Activated T-cell treated with anti-CD3 and anti-CD28 coated beads, Interleukin-2, amount 50 U/mL, for 48 hours (primary cell): ENCODE measurements around the gene EEFSEC.

Experiments
- DNase-seq, 2 experiments: peaks; one replicate each; pipeline ENCODE4 v3.0.0-alpha.2; 2020

EEFSEC gene

DNA sequence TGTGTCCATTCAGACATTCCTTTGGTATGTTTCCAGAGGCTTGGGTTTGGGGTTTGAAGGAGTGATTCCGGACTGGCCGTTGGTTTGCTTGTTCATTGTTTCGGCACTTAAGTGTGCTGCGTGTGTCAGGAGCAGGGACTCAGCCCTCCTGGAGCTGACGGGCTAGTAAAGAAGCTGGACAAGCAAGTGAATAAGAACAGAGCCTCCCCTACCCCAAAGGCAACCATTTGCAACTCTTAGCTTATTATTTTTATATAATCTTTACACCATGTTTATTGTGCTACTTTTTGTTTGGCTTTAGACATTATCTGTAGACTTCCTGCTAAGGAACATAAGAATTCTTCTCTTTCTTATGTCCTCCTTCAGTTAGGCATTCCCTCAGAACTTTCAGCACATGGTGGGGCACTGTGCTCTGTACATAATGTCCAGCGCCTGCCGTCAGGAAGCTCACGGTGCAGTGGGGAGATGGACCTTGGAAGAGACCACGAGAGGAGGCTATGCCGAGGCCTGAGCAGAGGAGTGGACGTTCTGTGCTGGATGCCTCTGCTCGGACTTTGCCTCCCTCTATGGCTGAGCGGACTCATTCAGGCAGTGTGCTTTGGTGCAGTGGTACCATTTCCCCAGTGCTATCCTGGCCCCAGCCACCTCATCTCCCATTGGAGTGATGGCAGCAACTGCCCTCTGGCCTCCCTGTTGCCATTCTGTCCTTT is 65.4 kb downstream of the EEFSEC start:
- DNase-seq = no peak

GRCh38 chr3:128221328-128221727 is 68.0 kb downstream of the EEFSEC start:
- DNase-seq = no peak

- no peak for DNase-seq
These were observed 69.6 kb downstream of the EEFSEC start for GRCh38 chr3:128222796-128223385.

DNA sequence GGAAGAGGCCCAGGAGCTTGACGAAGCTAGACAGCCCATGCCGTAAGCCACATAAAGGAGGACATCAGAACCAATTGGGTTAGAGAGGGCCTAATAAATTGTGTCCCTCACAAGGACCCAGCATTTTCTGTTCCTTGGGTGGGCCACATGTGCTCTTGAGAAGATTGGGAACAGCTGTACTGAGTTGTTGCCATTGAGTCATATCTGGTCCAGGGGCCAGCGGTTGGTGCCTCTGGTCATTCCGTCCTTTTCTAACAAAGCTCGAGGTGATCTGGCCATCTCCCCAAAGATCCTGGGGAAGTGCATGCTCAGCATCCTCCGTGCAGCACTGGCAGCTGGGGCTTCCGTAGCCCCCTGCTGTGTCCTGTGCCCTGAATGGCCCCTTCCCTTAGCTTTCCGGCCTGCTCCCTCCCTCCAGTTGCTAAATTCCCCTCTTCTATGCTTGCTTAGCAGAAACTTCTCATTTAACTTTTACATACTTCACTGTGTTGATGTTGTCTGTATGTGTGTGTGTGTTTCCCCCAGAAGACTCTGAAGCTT is 73.0 kb downstream of the EEFSEC start:
- DNase-seq = no peak

DNA sequence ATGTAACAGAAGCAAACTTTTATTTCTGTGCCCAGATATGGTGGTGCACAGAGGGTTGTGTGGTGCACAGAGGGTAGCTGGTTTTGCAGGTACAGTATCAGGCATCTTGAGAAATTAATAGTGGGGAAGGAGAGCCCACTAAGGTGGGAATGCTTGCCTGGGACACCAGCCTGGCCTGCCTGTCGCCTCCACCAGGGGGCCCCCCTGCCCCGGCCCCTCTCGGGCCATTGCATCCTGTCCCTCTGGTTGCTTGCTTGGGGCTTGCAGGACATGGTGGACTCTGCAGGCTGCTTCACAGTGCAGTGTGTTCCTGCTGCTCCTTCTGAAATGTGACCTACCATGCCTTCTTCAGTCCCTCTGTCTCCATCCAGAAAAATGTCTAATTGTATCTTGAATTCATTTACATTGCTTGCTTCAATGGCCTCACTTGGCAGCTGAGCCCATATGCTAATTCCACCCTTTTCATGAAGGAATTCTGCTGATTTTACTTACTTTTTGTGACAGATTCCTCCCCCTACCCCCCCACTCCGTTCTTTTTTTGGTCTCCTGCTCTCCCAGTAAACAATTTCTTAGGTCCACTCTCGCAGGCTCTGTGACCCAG is 73.6 kb downstream of the EEFSEC start:
- peak; percentile 39 to 53 for DNase-seq

GRCh38 chr3:128227507-128227906 is 74.2 kb downstream of the EEFSEC start:
- no peak for DNase-seq

DNA sequence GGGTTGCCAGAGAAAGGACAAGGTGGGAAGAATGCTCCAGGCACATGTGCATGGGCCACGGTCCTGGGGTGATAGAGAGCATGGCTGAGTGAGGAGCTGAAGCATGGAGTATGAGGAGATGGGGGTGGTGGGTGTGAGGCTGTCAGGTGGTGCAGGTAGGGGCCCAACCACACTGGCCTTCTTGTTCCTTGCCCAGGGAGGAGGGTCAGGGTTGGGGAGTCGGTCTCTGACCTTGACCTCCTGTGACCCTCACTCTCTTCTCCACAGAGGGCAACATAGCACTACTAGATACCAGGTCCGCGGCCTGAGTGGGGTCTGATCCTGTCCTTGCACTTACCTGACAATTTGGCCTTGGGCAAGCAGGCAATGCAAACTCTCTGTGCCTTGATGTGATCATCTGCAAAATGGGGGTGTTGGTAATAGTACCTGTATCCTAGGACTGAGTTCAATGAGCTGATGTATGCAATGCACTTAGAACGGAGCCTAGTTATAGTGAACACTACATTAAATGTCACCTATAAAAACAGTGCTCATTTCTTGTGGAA is 75.2 kb downstream of the EEFSEC start:
- no peak for DNase-seq

DNA sequence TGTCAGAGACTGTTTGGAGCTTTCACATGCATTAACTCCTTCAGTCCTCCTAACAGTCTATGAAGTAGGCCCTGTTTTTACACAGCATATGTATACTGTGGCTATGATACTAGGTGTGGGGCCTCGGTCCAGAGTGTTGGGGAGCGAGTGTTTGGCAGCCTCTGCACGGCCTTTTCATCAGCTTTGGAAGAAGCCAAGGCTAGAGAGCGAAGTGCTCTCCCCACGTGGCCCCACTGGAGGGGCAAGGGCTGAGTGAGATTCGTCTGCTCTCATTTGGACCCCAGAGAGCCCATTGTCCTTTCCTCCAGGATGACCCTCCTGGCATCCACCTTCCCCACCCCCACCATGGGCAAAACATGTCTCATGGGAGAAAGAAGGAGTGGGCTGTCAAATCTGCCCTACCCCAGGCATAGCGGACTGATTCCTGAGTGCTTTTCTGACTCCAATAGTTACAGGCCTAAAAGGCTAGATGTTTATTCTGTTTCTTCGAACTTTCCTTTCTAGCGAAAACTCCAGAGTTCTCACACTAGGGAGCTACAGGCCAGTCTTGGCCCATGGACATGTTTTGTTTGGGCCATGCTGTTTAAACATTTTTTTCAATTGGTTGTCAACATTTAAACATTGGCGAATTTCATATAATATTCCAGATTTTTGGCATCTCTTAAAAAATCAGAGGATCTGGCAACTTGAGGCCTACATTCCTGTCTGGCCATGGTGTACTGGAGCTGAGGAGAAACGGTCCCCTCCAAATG is 76.0 kb downstream of the EEFSEC start:
- DNase-seq = no peak

GRCh38 chr3:128231606-128232005 is 78.3 kb downstream of the EEFSEC start:
- no peak for DNase-seq

DNA sequence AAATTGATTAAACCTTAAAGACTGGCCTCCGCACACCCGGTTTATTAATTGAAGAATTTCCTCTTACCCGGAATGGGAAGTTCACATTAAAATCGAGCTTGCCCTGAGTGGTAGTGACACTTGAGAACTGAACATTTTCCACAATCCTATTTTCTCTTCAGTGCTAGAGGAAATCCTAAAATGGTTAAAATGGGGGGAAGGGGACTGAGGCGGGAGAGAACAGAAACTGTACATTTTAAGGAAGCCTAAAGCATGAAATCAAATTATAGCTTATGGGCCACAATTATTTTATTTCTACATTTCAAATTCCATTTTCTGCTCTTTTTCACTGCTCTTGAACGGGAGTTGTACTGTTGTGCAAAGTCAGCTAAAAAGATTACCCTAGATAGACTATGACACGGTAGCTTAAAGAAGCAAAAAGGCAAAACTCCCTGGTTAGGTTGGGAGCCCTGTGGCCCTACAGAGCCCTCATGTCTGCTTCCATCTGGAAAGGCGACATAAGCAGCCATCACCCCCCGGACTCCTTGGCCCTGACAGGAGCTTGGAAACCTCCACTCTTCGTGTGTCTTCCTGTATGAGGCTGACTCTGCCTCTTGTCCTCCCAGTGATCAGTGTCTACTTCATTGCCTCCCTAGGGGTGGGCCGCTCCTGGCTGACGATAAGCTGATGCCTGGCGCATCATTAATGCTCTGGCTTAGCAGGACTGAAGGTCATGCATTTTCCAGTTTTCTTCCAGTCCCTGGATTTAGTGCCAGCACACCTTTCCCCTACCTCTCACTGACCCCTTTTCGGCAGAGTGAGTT is 79.3 kb downstream of the EEFSEC start:
- DNase-seq = no peak

DNA sequence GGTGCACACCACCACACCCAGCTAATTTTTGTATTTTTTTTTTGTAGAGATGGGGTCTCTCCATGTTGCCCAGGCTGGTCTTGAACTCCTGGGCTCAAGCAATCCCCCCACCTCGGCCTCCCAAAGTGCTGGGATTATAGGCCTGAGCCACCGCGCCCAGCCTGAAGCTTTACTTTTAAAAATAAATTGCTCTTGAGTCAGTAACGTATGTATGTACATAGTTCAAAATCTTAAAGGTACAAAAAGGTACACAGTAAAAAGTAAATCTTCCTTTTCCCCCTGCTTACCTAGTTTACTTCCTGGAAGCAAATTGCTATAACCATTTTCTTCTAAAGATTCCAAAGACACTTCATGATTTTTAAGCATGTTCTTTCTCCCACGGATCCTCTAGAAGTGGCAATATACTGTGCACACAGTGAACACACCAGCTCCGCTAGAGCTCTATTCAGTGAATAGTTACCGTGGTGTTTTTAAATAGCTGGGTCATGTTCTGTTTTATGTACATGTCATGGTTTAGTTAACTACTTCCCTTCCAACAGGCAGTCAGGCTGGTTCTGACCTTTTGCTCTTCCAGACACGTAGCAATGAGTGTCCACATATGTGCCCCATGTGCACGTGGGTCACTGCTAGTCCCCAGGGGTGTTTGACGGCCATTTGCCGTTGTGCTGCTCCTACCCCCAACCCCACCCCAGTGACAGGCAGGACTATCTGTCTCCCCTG is 82.1 kb downstream of the EEFSEC start:
- no peak for DNase-seq

DNA sequence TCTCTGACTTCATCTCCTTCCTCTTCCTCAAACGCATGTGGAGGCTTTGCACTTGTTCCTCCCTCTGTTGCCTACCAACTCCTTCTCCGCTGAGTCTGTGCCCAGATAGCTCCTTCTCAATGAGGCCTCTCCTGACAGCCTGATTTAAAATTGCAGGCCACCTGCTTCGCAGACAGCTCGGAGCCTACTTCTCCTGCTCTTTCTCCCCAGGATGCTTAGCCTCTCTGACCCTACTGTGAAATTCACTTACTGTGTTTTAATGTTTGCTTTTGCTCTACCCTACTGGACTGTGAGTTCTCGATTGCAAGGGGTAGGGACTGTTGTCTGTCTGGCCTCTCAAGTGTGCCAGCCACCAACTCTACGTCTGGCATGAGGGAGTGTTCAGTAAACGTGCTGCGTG is 83.4 kb downstream of the EEFSEC start:
- DNase-seq = no peak

- DNase-seq = no peak
These were observed 84.3 kb downstream of the EEFSEC start for GRCh38 chr3:128237348-128238183.

DNA sequence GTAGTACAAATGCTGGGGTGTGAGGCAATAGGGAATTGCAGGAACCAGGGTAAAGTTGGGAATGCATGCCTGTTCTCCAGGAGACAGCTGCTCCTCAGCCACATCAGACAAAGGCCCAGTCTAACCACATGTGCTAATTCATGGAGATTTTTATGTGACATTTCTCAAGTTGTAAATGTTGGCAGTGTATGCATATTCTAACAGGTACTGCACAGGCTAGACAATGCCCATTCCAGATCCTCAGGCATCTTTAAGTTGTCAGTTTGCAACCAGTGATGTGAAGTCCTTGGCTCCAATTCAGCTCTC is 84.9 kb downstream of the EEFSEC start:
- no peak for DNase-seq

GRCh38 chr3:128239304-128239703 is 86.0 kb downstream of the EEFSEC start:
- no peak for DNase-seq

GRCh38 chr3:128240232-128240631 is 87.0 kb downstream of the EEFSEC start:
- no peak for DNase-seq

GRCh38 chr3:128241741-128242140 is 88.5 kb downstream of the EEFSEC start:
- DNase-seq = no peak

GRCh38 chr3:128242818-128243601 is 89.7 kb downstream of the EEFSEC start:
- peak in 1 of 2 experiments; percentile 24 for DNase-seq

GRCh38 chr3:128243602-128244504 is 90.6 kb downstream of the EEFSEC start:
- DNase-seq = no peak
